Panc1 (cell line): ENCODE measurements around the gene SLC22A6. TPM values are rescaled to one million over a fixed set of nuclear protein-coding genes. Genes with fewer than 3 reads are reported as not detected.

Experiments
- ATAC-seq: fragments of 200-7000 bp; cut with Tn5 transposase; 2 replicates; pipeline ENCODE4 v1.9.1; 2020; ENCODE audit warnings: mild to moderate bottlenecking, moderate library complexity
- BruUV-seq: library from RNA; stranded (reverse); fragments of 400-500 nt; replicated peaks from 2 replicates; lab custom pipeline; 2021; lab: Mats Ljungman, UMichigan
- CTCF ChIA-PET: fragments of 300-600 bp; sonication (Branson Sonifier 250); formaldehyde crosslinking; loops from one replicate; lab custom pipeline; 2022; ENCODE audit warnings: antibody characterized with exemption; lab: Charles Lee
- POLR2A ChIA-PET: fragments of 300-600 bp; sonication (Branson Sonifier 250); formaldehyde crosslinking; loops from one replicate; lab custom pipeline; 2022; ENCODE audit warnings: antibody characterized with exemption; lab: Charles Lee
- DNase-seq: peaks from one replicate; pipeline ENCODE4 v3.0.0-alpha.2; 2010; ENCODE audit warnings: low read depth, low spot score
- H3K27ac ChIP-seq: 2 replicates; pipeline ENCODE4 v1.5.1; 2011; ENCODE audit warnings: mild to moderate bottlenecking, low read length, inconsistent platforms
- H3K27me3 ChIP-seq: fragments of 200-500 bp; sonication (Bioruptor generic); 2 replicates; pipeline ENCODE4 v1.6.0; 2014; ENCODE audit warnings: low read length, inconsistent platforms; ENCODE audit not compliant: control insufficient read depth, insufficient read depth
- H3K36me3 ChIP-seq: fragments of 200-500 bp; sonication (Bioruptor generic); 2 replicates; pipeline ENCODE4 v1.5.1; 2014; ENCODE audit warnings: inconsistent platforms, mild to moderate bottlenecking, low read length, moderate library complexity; ENCODE audit not compliant: control insufficient read depth, insufficient read depth
- H3K4me1 ChIP-seq: 2 replicates; pipeline ENCODE4 v1.5.1; 2011; ENCODE audit warnings: inconsistent platforms, mild to moderate bottlenecking, low read length, moderate library complexity; ENCODE audit not compliant: control insufficient read depth, insufficient read depth
- H3K4me3 ChIP-seq, 2 experiments: 2 replicates each; pipeline ENCODE4 v1.5.1; 2011 to 2012; ENCODE audit warnings: low read depth in 2 of 2, low read length in 2 of 2, mild to moderate bottlenecking in 2 of 2, inconsistent platforms in 1 of 2, moderate library complexity in 1 of 2
- H3K9me3 ChIP-seq: fragments of 200-500 bp; sonication (Bioruptor generic); 2 replicates; pipeline ENCODE4 v1.5.1; 2014; ENCODE audit warnings: low read depth, mild to moderate bottlenecking, inconsistent platforms, low read length, moderate library complexity; ENCODE audit not compliant: control insufficient read depth, insufficient read depth
- CTCF ChIP-seq: fragments of 450-650 bp; IDR thresholded peaks from 2 replicates; pipeline ENCODE4 v1.5.1; 2017; ENCODE audit warnings: mild to moderate bottlenecking
- POLR2AphosphoS5 ChIP-seq: IDR thresholded peaks from 2 replicates; pipeline ENCODE4 v1.6.1; 2012; ENCODE audit warnings: mild to moderate bottlenecking, low read depth, low read length, moderate library complexity
- REST ChIP-seq, 2 experiments: IDR thresholded peaks; 2 replicates each; pipeline ENCODE4 v1.6.1; 2011 to 2012; ENCODE audit warnings: low read depth in 2 of 2, control low read depth in 1 of 2, low read length in 1 of 2, mild to moderate bottlenecking in 1 of 2, moderate library complexity in 1 of 2; ENCODE audit not compliant: insufficient read depth in 1 of 2
- SIN3A ChIP-seq: IDR thresholded peaks from 2 replicates; pipeline ENCODE4 v1.6.1; 2012; ENCODE audit warnings: low read depth, mild to moderate bottlenecking, low read length, moderate library complexity, borderline replicate concordance; ENCODE audit not compliant: insufficient read depth
- TCF7L2 ChIP-seq: IDR thresholded peaks from 2 replicates; pipeline ENCODE4 v1.6.1; 2011; ENCODE audit warnings: mild to moderate bottlenecking, low read depth, low read length, inconsistent platforms
- in situ Hi-C: cut with HindIII; loops from 2 replicates; pipeline ENCODE4 v1.10.0; 2016; ENCODE audit warnings: low sequenced_read_pairs, low pct_unique_long_range_greater_than_20kb
- intact Hi-C: fragments of 100-400 bp; cut with micrococcal nuclease; formaldehyde crosslinking; loops from one replicate; pipeline ENCODE4 v1.10.0; 2022; ENCODE audit not compliant: unreplicated experiment
- total RNA-seq: library from RNA; stranded (reverse); gene quantifications from one replicate; pipeline ENCODE4 v1.2.1, GENCODE V29; 2021; ENCODE audit not compliant: unreplicated experiment

The SLC22A6 gene
- total RNA-seq, 1 experiment from 2014 or later: not detected

- BruUV-seq: no TSS peak
- H3K27ac ChIP-seq: no peak overlapping the region
- no peaks in the 10 kb centered on the region for H3K27me3 ChIP-seq
- in situ Hi-C loops: no loop called here
- intact Hi-C loops: no loop called here
- H3K4me1 ChIP-seq: no peaks in the 10 kb centered on the region
- no peak for DNase-seq
- no peak overlapping the region for H3K4me3 ChIP-seq
- TF ChIP-seq POLR2AphosphoS5: no peak
- no peak for TF ChIP-seq TCF7L2
- no peak for TF ChIP-seq CTCF
- no peak for TF ChIP-seq SIN3A
- TF ChIP-seq REST (IDR thresholded peaks at IDR 0.05; ENCODE audit: insufficient read depth in 1 of 2, low read depth in 2 of 2, low read length in 1 of 2): no peak
- no peak for ATAC-seq
- ChIA-PET POLR2A (no interaction called here), CTCF (interaction anchor here (1.3 kb wide), 1 partner anchor 93 kb away, joined by 3 read pairs; no protein-coding TSS in a partner anchor)
- no peaks in the 10 kb centered on the region for H3K36me3 ChIP-seq
- H3K9me3 ChIP-seq: no peaks in the 10 kb centered on the region
These were observed 14.4 kb upstream of the SLC22A6 start for GRCh38 chr11:62999156-62999555.

- intact Hi-C loops: no loop called here
- CTCF ChIA-PET: no interaction called here
- TF ChIP-seq REST (IDR thresholded peaks at IDR 0.05; ENCODE audit: insufficient read depth in 1 of 2, low read depth in 2 of 2, low read length in 1 of 2): no peak
- TF ChIP-seq CTCF: no peak
- TF ChIP-seq POLR2AphosphoS5: no peak
- TF ChIP-seq SIN3A: no peak
- no peak for TF ChIP-seq TCF7L2
- in situ Hi-C loops: no loop called here
- no peak for DNase-seq
- no peak overlapping the region for H3K4me3 ChIP-seq
- POLR2A ChIA-PET: no interaction called here
- H3K36me3 ChIP-seq: no peaks in the 10 kb centered on the region
- no peaks in the 10 kb centered on the region for H3K4me1 ChIP-seq
- H3K27me3 ChIP-seq: no peaks in the 10 kb centered on the region
- no peak overlapping the region for H3K27ac ChIP-seq
- no peaks in the 10 kb centered on the region for H3K9me3 ChIP-seq
- ATAC-seq: no peak
- BruUV-seq: no TSS peak
These were observed 11.5 kb upstream of the SLC22A6 start for GRCh38 chr11:62996271-62996670.
